Mammary epithelial cell (primary cell): ENCODE data around the gene TBL2.

Source experiments
- CTCF ChIP-seq, 2 donors: IDR thresholded peaks in 1 of 2; conservative IDR thresholded peaks in 1 of 2; 2 replicates each; pipeline ENCODE4 v1.5.1; 2011 to 2012; ENCODE audit warnings: inconsistent platforms in 2 of 2, low read length in 2 of 2, mild to moderate bottlenecking in 2 of 2, control low read depth in 1 of 2, low read depth in 1 of 2; ENCODE audit not compliant: insufficient read depth in 1 of 2; ENCODE audit errors: extremely low read depth in 1 of 2
- EZH2 ChIP-seq: IDR thresholded peaks from 2 replicates; pipeline ENCODE4 v1.6.1; 2012; ENCODE audit warnings: low read length, inconsistent platforms, borderline replicate concordance

GRCh38 chr7:73624669-73625001 is 46.3 kb upstream of the TBL2 start:
- no peak for TF ChIP-seq CTCF (conservative IDR thresholded peaks at IDR 0.05 in 1 of 2, IDR thresholded peaks at IDR 0.05 in 1 of 2; ENCODE audit: extremely low read depth in 1 of 2, insufficient read depth in 1 of 2, low read depth in 1 of 2, low read length in 2 of 2)
- TF ChIP-seq EZH2, result no peak
